IMR-90 (cell line): ENCODE results near the gene EPN2. TPM values are rescaled to one million over a fixed set of nuclear protein-coding genes. Genes with fewer than 3 reads are reported as not detected.
A peak's percentile ranks its signal among the peaks of the same experiment; 100 is the strongest.

ENCODE experiments used
- ATAC-seq: fragments of 200-7000 bp; cut with Tn5 transposase; 2 replicates; pipeline ENCODE4 v1.9.1; 2020; ENCODE audit warnings: low read depth, mild to moderate bottlenecking, moderate library complexity
- BruUV-seq: library from RNA; stranded (reverse); fragments of 400-500 nt; replicated peaks from 2 replicates; lab custom pipeline; 2021; lab: Mats Ljungman, UMichigan
- CTCF ChIA-PET: fragments of 300-600 bp; formaldehyde crosslinking; extraction: SDS; loops from one replicate; lab custom pipeline; 2021; ENCODE audit warnings: antibody characterized with exemption; lab: Yijun Ruan, JAX
- POLR2A ChIA-PET: fragments of 300-600 bp; sonication (Branson Sonifier 250); formaldehyde crosslinking; loops from one replicate; lab custom pipeline; 2022; ENCODE audit warnings: antibody characterized with exemption; ENCODE audit not compliant: unreplicated experiment; lab: Charles Lee
- DNase-seq: peaks from one replicate; pipeline ENCODE4 v3.0.0; 2013
- H2AFZ ChIP-seq: replicated peaks from 2 replicates; pipeline ENCODE3; 2013; ENCODE audit warnings: low read length, mild to moderate bottlenecking; ENCODE audit not compliant: poor library complexity
- H2AK5ac ChIP-seq: 2 replicates; pipeline ENCODE4 v1.6.1; 2013; ENCODE audit warnings: low read depth, low read length, inconsistent platforms
- H2AK9ac ChIP-seq: replicated peaks from 2 replicates; pipeline ENCODE3; 2013; ENCODE audit warnings: mild to moderate bottlenecking, low read depth, low read length, moderate library complexity; ENCODE audit not compliant: poor library complexity
- H2BK120ac ChIP-seq: 2 replicates; pipeline ENCODE4 v1.6.1; 2013; ENCODE audit warnings: low read depth, low read length, inconsistent platforms
- H2BK15ac ChIP-seq: 3 replicates; pipeline ENCODE4 v1.6.1; 2013; ENCODE audit warnings: low read depth, low read length, inconsistent platforms
- H2BK20ac ChIP-seq: 2 replicates; pipeline ENCODE4 v1.6.1; 2013; ENCODE audit warnings: low read depth, mild to moderate bottlenecking, inconsistent platforms, low read length, moderate library complexity
- H2BK5ac ChIP-seq: 2 replicates; pipeline ENCODE4 v1.6.1; 2013; ENCODE audit warnings: mild to moderate bottlenecking, low read depth, low read length, inconsistent platforms; ENCODE audit not compliant: poor library complexity, severe bottlenecking
- H3K14ac ChIP-seq: replicated peaks from 2 replicates; pipeline ENCODE4 v1.6.1; 2013; ENCODE audit warnings: low read depth, low read length, inconsistent platforms
- H3K18ac ChIP-seq: 2 replicates; pipeline ENCODE4 v1.6.1; 2013; ENCODE audit warnings: low read depth, low read length, control low read depth
- H3K23ac ChIP-seq: 2 replicates; pipeline ENCODE4 v1.6.1; 2013; ENCODE audit warnings: low read depth, low read length, inconsistent platforms
- H3K27ac ChIP-seq: 2 replicates; pipeline ENCODE4 v1.5.1; 2013; ENCODE audit warnings: mild to moderate bottlenecking, control low read depth, low read length; ENCODE audit not compliant: insufficient read depth
- H3K27me3 ChIP-seq: 2 replicates; pipeline ENCODE4 v1.6.1; 2013; ENCODE audit warnings: low read length; ENCODE audit not compliant: control insufficient read depth, insufficient read depth
- H3K36me3 ChIP-seq: 2 replicates; pipeline ENCODE4 v1.6.1; 2013; ENCODE audit warnings: low read length, mixed read lengths; ENCODE audit not compliant: control insufficient read depth, insufficient read depth
- H3K4ac ChIP-seq: 2 replicates; pipeline ENCODE4 v1.6.1; 2013; ENCODE audit warnings: low read depth, low read length, inconsistent platforms
- H3K4me1 ChIP-seq: 2 replicates; pipeline ENCODE4 v1.6.1; 2013; ENCODE audit warnings: low read length, mixed read lengths; ENCODE audit not compliant: control insufficient read depth, insufficient read depth
- H3K4me2 ChIP-seq: 2 replicates; pipeline ENCODE4 v1.6.1; 2013; ENCODE audit warnings: low read depth, mild to moderate bottlenecking, control low read depth, low read length, moderate library complexity
- H3K4me3 ChIP-seq: 2 replicates; pipeline ENCODE4 v1.5.1; 2013; ENCODE audit warnings: low read depth, mild to moderate bottlenecking, control low read depth, low read length, moderate library complexity; ENCODE audit not compliant: insufficient read depth
- H3K56ac ChIP-seq: 2 replicates; pipeline ENCODE4 v1.6.1; 2013; ENCODE audit warnings: low read length, inconsistent platforms; ENCODE audit not compliant: insufficient read depth; ENCODE audit errors: extremely low read depth
- H3K79me1 ChIP-seq, 2 experiments: 2 replicates each; pipeline ENCODE4 v1.6.1; 2013; ENCODE audit warnings: low read length in 2 of 2, inconsistent platforms in 1 of 2, low read depth in 1 of 2
- H3K9ac ChIP-seq: 2 replicates; pipeline ENCODE4 v1.6.1; 2013; ENCODE audit warnings: low read depth, low read length, control low read depth
- H3K9me1 ChIP-seq: 2 replicates; pipeline ENCODE4 v1.6.1; 2013; ENCODE audit warnings: low read length, inconsistent platforms; ENCODE audit not compliant: insufficient read depth
- H3K9me3 ChIP-seq: 2 replicates; pipeline ENCODE4 v1.6.1; 2013; ENCODE audit warnings: low read length; ENCODE audit not compliant: control insufficient read depth, insufficient read depth
- H4K20me1 ChIP-seq: 2 replicates; pipeline ENCODE4 v1.6.1; 2013; ENCODE audit warnings: low read length, inconsistent platforms; ENCODE audit not compliant: insufficient read depth
- H4K5ac ChIP-seq: 2 replicates; pipeline ENCODE4 v1.6.1; 2013; ENCODE audit warnings: mild to moderate bottlenecking, low read depth, low read length, control low read depth
- H4K8ac ChIP-seq, 2 experiments: 2 replicates each; pipeline ENCODE4 v1.6.1; 2013; ENCODE audit warnings: low read depth in 2 of 2, low read length in 2 of 2, control low read depth in 1 of 2, inconsistent platforms in 1 of 2
- H4K91ac ChIP-seq: 2 replicates; pipeline ENCODE4 v1.6.1; 2013; ENCODE audit warnings: low read depth, low read length, inconsistent platforms; ENCODE audit not compliant: insufficient read depth
- CEBPB ChIP-seq: IDR thresholded peaks from 2 replicates; pipeline ENCODE4 v1.6.1; 2012; ENCODE audit warnings: low read depth, low read length, improper control_type of control experiment
- ELK1 ChIP-seq: fragments of 150-350 bp; IDR thresholded peaks from 2 replicates; pipeline ENCODE4 v1.6.1; 2016; ENCODE audit warnings: low read depth, mild to moderate bottlenecking, low read length, moderate library complexity, borderline replicate concordance
- FOS ChIP-seq: fragments of 150-350 bp; IDR thresholded peaks from 2 replicates; pipeline ENCODE4 v1.6.1; 2016; ENCODE audit warnings: low read depth, low read length
- NFE2L2 ChIP-seq: fragments of 150-350 bp; IDR thresholded peaks from 2 replicates; pipeline ENCODE4 v1.6.1; 2016; ENCODE audit warnings: low read depth, mild to moderate bottlenecking, low read length
- WGBS, 2 experiments: methylation state at CpG; one replicate each; pipeline versions ENCODE4 v1.1.5 to v1.1.7; 2013; ENCODE audit warnings: missing lambda C conversion rate in 2 of 2; ENCODE audit not compliant: insufficient read length in 1 of 2; ENCODE audit errors: extremely low coverage in 2 of 2; 5-methylcytosine and 5-hydroxymethylcytosine counted together
- dilution Hi-C: fragments of 300-500 bp; cut with HindIII; formaldehyde crosslinking; loops from one replicate; pipeline ENCODE4 v1.14.3; 2018; ENCODE audit warnings: low sequenced_read_pairs; ENCODE audit not compliant: unreplicated experiment
- in situ Hi-C: fragments of 300-500 bp; cut with MboI; formaldehyde crosslinking; loops from 3 replicates; pipeline ENCODE4 v1.14.3; 2019; ENCODE audit warnings: low sequenced_read_pairs, inconsistent platforms, mixed read lengths
- intact Hi-C: fragments of 100-400 bp; cut with micrococcal nuclease; formaldehyde crosslinking; loops from 2 replicates; pipeline ENCODE4 v1.10.0; 2022
- polyA plus RNA-seq, 3 experiments: library from polyadenylated mRNA; depleted of rRNA; stranded (reverse); fragments of >200 nt; gene quantifications; 2 replicates each; pipeline ENCODE4 v1.2.3, GENCODE V29; 2012; ENCODE audit warnings: low replicate concordance in 1 of 3
- total RNA-seq: library from RNA; depleted of rRNA; stranded (reverse); fragments of >200 nt; gene quantifications from 2 replicates; pipeline ENCODE4 v1.2.3, GENCODE V29; 2012

EPN2 gene
- total and polyA plus RNA-seq, 2 of the 4 experiments (the other 2 are of a cell fraction), result 14.9 to 25.3 TPM

- Histone ChIP-seq H2BK20ac (peak overlapping the region; percentile 58), H3K14ac (peak overlapping the region; percentile 18), H2AFZ (no peak overlapping the region), H2BK120ac (peak overlapping the region; percentile 70), H2BK5ac (peak overlapping the region; percentile 52), H2AK5ac (peak overlapping the region; percentile 90; the same call in 1 of the 2 replicates), H3K9me1 (peaks cover 24% of the 10 kb centered on the region), H3K4ac (peak overlapping the region; percentile 55), H3K36me3 (peaks cover 4% of the 10 kb centered on the region; the same call in 1 of the 2 replicates), H4K5ac (peak overlapping the region; percentile 5; the same call in 1 of the 2 replicates), H3K27me3 (no peaks in the 10 kb centered on the region), H2AK9ac (no peak overlapping the region), H3K9me3 (no peaks in the 10 kb centered on the region), H4K20me1 (peaks cover 4% of the 10 kb centered on the region; the same call in 1 of the 2 replicates), H3K23ac (peak overlapping the region; percentile 20; the same call in 1 of the 2 replicates), H3K56ac (0 out of 2 replicates have a peak overlapping the region, but pooled peaks have one; percentile 23), H3K4me2 (peak overlapping the region; percentile 14; the same call in 1 of the 2 replicates), H2BK15ac (0 out of 3 replicates have a peak overlapping the region, but pooled peaks have one; percentile 27), H3K27ac (no peak overlapping the region; the same call in 1 of the 2 replicates), H4K8ac (peak overlapping the region in 1 of 2 experiments; percentile 67; a peak in 2 of 4 replicates), H3K4me3 (no peak overlapping the region), H3K79me1 (peaks cover 0 to 18% of the 10 kb centered on the region in 2 experiments; a peak in 3 of 4 replicates), H3K18ac (peak overlapping the region; percentile 14; the same call in 1 of the 2 replicates), H3K4me1 (peaks cover 26% of the 10 kb centered on the region), H4K91ac (peak overlapping the region; percentile 53), H3K9ac (no peak overlapping the region)
- TF ChIP-seq ELK1 (no peak), FOS (0 out of 2 replicates have a peak, but pooled peaks have one; percentile 10), CEBPB (0 out of 2 replicates have a peak, but pooled peaks have one; percentile 39), NFE2L2 (no peak)
- WGBS, 2 experiments, result no CpG with 5 or more reads among the region's 14 CpGs
- intact Hi-C loops, result no loop called here
- ChIA-PET CTCF (no interaction called here), POLR2A (no interaction called here)
- DNase-seq, result peak; percentile 80
- no TSS peak for BruUV-seq
- dilution Hi-C loops, result no loop called here
- peak; percentile 30; the same call in 1 of the 2 replicates for ATAC-seq
- in situ Hi-C loops, result no loop called here
Measured at GRCh38 chr17:19327031-19327783, 90.0 kb downstream of the EPN2 start.
